ENCODE data around the gene EPHB2.

DNA sequence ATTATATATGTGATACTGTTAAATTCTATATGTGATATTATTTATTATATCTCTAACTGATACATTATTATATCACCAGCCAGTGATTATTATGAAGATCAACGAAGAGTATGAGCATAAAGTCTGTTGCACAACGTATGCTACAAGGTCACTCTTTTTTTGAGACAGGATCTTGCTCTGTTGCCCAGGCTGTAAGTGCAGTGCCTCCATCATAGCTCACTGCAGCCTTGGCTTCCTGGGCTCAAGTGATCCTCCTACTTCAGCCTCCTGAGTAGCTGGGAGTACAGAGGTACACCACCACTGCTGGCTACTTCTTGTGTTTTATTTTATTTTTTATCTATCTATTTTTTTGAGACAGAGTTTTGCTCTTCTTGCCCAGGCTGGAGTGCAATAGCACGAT lies 14.0 kb upstream of the EPHB2 start:
- TF ChIP-seq, protein P1, sequence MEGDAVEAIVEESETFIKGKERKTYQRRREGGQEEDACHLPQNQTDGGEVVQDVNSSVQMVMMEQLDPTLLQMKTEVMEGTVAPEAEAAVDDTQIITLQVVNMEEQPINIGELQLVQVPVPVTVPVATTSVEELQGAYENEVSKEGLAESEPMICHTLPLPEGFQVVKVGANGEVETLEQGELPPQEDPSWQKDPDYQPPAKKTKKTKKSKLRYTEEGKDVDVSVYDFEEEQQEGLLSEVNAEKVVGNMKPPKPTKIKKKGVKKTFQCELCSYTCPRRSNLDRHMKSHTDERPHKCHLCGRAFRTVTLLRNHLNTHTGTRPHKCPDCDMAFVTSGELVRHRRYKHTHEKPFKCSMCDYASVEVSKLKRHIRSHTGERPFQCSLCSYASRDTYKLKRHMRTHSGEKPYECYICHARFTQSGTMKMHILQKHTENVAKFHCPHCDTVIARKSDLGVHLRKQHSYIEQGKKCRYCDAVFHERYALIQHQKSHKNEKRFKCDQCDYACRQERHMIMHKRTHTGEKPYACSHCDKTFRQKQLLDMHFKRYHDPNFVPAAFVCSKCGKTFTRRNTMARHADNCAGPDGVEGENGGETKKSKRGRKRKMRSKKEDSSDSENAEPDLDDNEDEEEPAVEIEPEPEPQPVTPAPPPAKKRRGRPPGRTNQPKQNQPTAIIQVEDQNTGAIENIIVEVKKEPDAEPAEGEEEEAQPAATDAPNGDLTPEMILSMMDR (IDR thresholded peaks at IDR 0.05): no peak
- no peak for TF ChIP-seq POLR2A (IDR thresholded peaks at IDR 0.05)
